Mesendoderm (in vitro differentiated cells): ENCODE measurements around the gene SOBP.

ENCODE experiments used
- DNase-seq: peaks from one replicate; pipeline ENCODE4 v3.0.0; 2013
- H2AK5ac ChIP-seq: 2 replicates; pipeline ENCODE4 v1.6.1; 2013; ENCODE audit warnings: low read length, inconsistent platforms
- H2BK120ac ChIP-seq: 2 replicates; pipeline ENCODE4 v1.6.1; 2013; ENCODE audit warnings: low read depth, mild to moderate bottlenecking, low read length, moderate library complexity, mixed read lengths
- H2BK15ac ChIP-seq: replicated peaks from 2 replicates; pipeline ENCODE4 v1.6.1; 2013; ENCODE audit warnings: low read depth, mild to moderate bottlenecking, moderate library complexity
- H2BK5ac ChIP-seq: 2 replicates; pipeline ENCODE4 v1.6.1; 2013; ENCODE audit warnings: low read length, inconsistent platforms
- H3K18ac ChIP-seq: 2 replicates; pipeline ENCODE4 v1.6.1; 2013; ENCODE audit warnings: mild to moderate bottlenecking, low read length, mixed read lengths
- H3K23ac ChIP-seq: one replicate; pipeline ENCODE4 v1.6.1; 2013; ENCODE audit warnings: low read length
- H3K27ac ChIP-seq: 2 replicates; pipeline ENCODE4 v1.5.1; 2013; ENCODE audit warnings: low read depth, mild to moderate bottlenecking, inconsistent platforms, low read length, moderate library complexity
- H3K27me3 ChIP-seq: 2 replicates; pipeline ENCODE4 v1.6.1; 2013; ENCODE audit warnings: low read length, control low read depth, mild to moderate bottlenecking, inconsistent platforms; ENCODE audit not compliant: insufficient read depth, poor library complexity
- H3K36me3 ChIP-seq: 2 replicates; pipeline ENCODE4 v1.6.1; 2013; ENCODE audit warnings: low read length, inconsistent platforms; ENCODE audit not compliant: control insufficient read depth, insufficient read depth
- H3K4ac ChIP-seq: one replicate; pipeline ENCODE4 v1.6.1; 2013; ENCODE audit warnings: low read depth, mild to moderate bottlenecking, low read length, moderate library complexity
- H3K4me1 ChIP-seq: 2 replicates; pipeline ENCODE4 v1.6.1; 2013; ENCODE audit warnings: low read depth, low read length, inconsistent platforms; ENCODE audit not compliant: control insufficient read depth
- H3K4me2 ChIP-seq: 2 replicates; pipeline ENCODE4 v1.6.1; 2013; ENCODE audit warnings: low read length
- H3K4me3 ChIP-seq: 2 replicates; pipeline ENCODE4 v1.5.1; 2013; ENCODE audit warnings: mild to moderate bottlenecking, low read length
- H3K56ac ChIP-seq: one replicate; pipeline ENCODE4 v1.6.1; 2013; ENCODE audit warnings: low read length
- H3K79me1 ChIP-seq: 2 replicates; pipeline ENCODE4 v1.6.1; 2013; ENCODE audit warnings: low read length, inconsistent platforms
- H3K79me2 ChIP-seq: 2 replicates; pipeline ENCODE4 v1.6.1; 2013; ENCODE audit warnings: mild to moderate bottlenecking, low read length; ENCODE audit not compliant: control insufficient read depth, insufficient read depth
- H3K9ac ChIP-seq: 2 replicates; pipeline ENCODE4 v1.6.1; 2013; ENCODE audit warnings: low read length, inconsistent platforms
- H4K5ac ChIP-seq: one replicate; pipeline ENCODE4 v1.6.1; 2013; ENCODE audit warnings: low read length
- H4K8ac ChIP-seq: one replicate; pipeline ENCODE4 v1.6.1; 2013; ENCODE audit warnings: low read depth, mild to moderate bottlenecking, control low read depth, low read length, moderate library complexity
- WGBS: extraction: QIAGEN DNeasy Blood & Tissue Kit; methylation state at CpG from one replicate; pipeline ENCODE4 v1.1.7; 2013; ENCODE audit warnings: low lambda C conversion rate, missing lambda C conversion rate; ENCODE audit not compliant: insufficient coverage; ENCODE audit errors: extremely low coverage; 5-methylcytosine and 5-hydroxymethylcytosine counted together

Gene SOBP

GRCh38 chr6:107676042-107676441 lies 186.1 kb downstream of the SOBP start:
- no CpG with 5 or more reads among the region's 11 CpGs for WGBS
- no peak overlapping the region for H3K18ac ChIP-seq
- no peak overlapping the region for H3K4me3 ChIP-seq
- H3K4ac ChIP-seq: no peak overlapping the region
- no peak overlapping the region for H2BK120ac ChIP-seq
- no peaks in the 10 kb centered on the region for H3K27me3 ChIP-seq
- H3K79me1 ChIP-seq: no peaks in the 10 kb centered on the region
- no peak overlapping the region for H4K5ac ChIP-seq
- no peak overlapping the region for H2BK5ac ChIP-seq
- no peak for DNase-seq
- no peaks in the 10 kb centered on the region for H3K36me3 ChIP-seq
- H3K4me1 ChIP-seq: no peaks in the 10 kb centered on the region
- H3K27ac ChIP-seq: no peak overlapping the region
- H2AK5ac ChIP-seq: no peak overlapping the region
- H3K23ac ChIP-seq: no peak overlapping the region
- no peak overlapping the region for H3K4me2 ChIP-seq
- H4K8ac ChIP-seq: no peak overlapping the region
- H3K56ac ChIP-seq: no peak overlapping the region
- H3K79me2 ChIP-seq: no peaks in the 10 kb centered on the region
- no peak overlapping the region for H3K9ac ChIP-seq
- H2BK15ac ChIP-seq: no peak overlapping the region

GRCh38 chr6:107677399-107677798 lies 187.5 kb downstream of the SOBP start:
- H3K4ac ChIP-seq: no peak overlapping the region
- H3K4me1 ChIP-seq: no peaks in the 10 kb centered on the region
- H3K27me3 ChIP-seq: no peaks in the 10 kb centered on the region
- H2BK120ac ChIP-seq: no peak overlapping the region
- H3K79me2 ChIP-seq: no peaks in the 10 kb centered on the region
- no peak overlapping the region for H3K9ac ChIP-seq
- H3K4me2 ChIP-seq: no peak overlapping the region
- H3K36me3 ChIP-seq: no peaks in the 10 kb centered on the region
- H2BK15ac ChIP-seq: no peak overlapping the region
- H3K56ac ChIP-seq: no peak overlapping the region
- DNase-seq: no peak
- no peak overlapping the region for H3K27ac ChIP-seq
- no peak overlapping the region for H3K18ac ChIP-seq
- no peak overlapping the region for H2BK5ac ChIP-seq
- no CpG with 5 or more reads among the region's 1 CpG for WGBS
- H2AK5ac ChIP-seq: no peak overlapping the region
- H4K8ac ChIP-seq: no peak overlapping the region
- H3K79me1 ChIP-seq: no peaks in the 10 kb centered on the region
- H3K23ac ChIP-seq: no peak overlapping the region
- H3K4me3 ChIP-seq: no peak overlapping the region
- H4K5ac ChIP-seq: no peak overlapping the region

GRCh38 chr6:107679457-107679856 lies 189.5 kb downstream of the SOBP start:
- Histone ChIP-seq H3K9ac (no peak overlapping the region), H3K4me3 (no peak overlapping the region), H3K4me2 (no peak overlapping the region), H2AK5ac (no peak overlapping the region), H2BK120ac (no peak overlapping the region), H3K27ac (no peak overlapping the region), H3K23ac (no peak overlapping the region), H3K56ac (no peak overlapping the region), H4K8ac (no peak overlapping the region), H3K27me3 (no peaks in the 10 kb centered on the region), H4K5ac (no peak overlapping the region), H3K18ac (no peak overlapping the region), H3K4ac (no peak overlapping the region), H3K36me3 (no peaks in the 10 kb centered on the region), H3K79me2 (no peaks in the 10 kb centered on the region), H3K79me1 (no peaks in the 10 kb centered on the region), H2BK5ac (no peak overlapping the region), H2BK15ac (no peak overlapping the region), H3K4me1 (no peaks in the 10 kb centered on the region)
- no CpG with 5 or more reads among the region's 4 CpGs for WGBS
- peak; percentile 85 for DNase-seq

- no CpG with 5 or more reads among the region's 3 CpGs for WGBS
- Histone ChIP-seq H3K4me1 (no peaks in the 10 kb centered on the region), H4K5ac (no peak overlapping the region)
Observed at GRCh38 chr6:107682721-107683120, 192.8 kb downstream of the SOBP start.

GRCh38 chr6:107683183-107683582 lies 193.3 kb downstream of the SOBP start:
- Histone ChIP-seq H2BK120ac (no peak overlapping the region), H3K79me1 (no peaks in the 10 kb centered on the region)

More at GRCh38 chr6:107682721-107683120, 192.8 kb downstream of the SOBP start:
- H2BK15ac ChIP-seq: no peak overlapping the region
- H3K18ac ChIP-seq: no peak overlapping the region
- H2BK5ac ChIP-seq: no peak overlapping the region
- H3K56ac ChIP-seq: no peak overlapping the region
- H3K79me2 ChIP-seq: no peaks in the 10 kb centered on the region
- no peak overlapping the region for H3K27ac ChIP-seq
- H3K36me3 ChIP-seq: no peaks in the 10 kb centered on the region
- H2AK5ac ChIP-seq: no peak overlapping the region
- H3K23ac ChIP-seq: no peak overlapping the region
- H3K79me1 ChIP-seq: no peaks in the 10 kb centered on the region
- no peak overlapping the region for H3K4me2 ChIP-seq
- H4K8ac ChIP-seq: no peak overlapping the region
- H3K4ac ChIP-seq: no peak overlapping the region
- H3K9ac ChIP-seq: no peak overlapping the region
- no peak for DNase-seq
- no peaks in the 10 kb centered on the region for H3K27me3 ChIP-seq
- H3K4me3 ChIP-seq: no peak overlapping the region
- H2BK120ac ChIP-seq: no peak overlapping the region

GRCh38 chr6:107684996-107685395 lies 195.1 kb downstream of the SOBP start:
- no peak overlapping the region for H3K18ac ChIP-seq
- no peak overlapping the region for H3K23ac ChIP-seq
- no peak overlapping the region for H3K4me2 ChIP-seq
- no peak overlapping the region for H2BK5ac ChIP-seq
- no peaks in the 10 kb centered on the region for H3K36me3 ChIP-seq
- no peak overlapping the region for H2BK120ac ChIP-seq
- no CpG with 5 or more reads among the region's 2 CpGs for WGBS
- no peak overlapping the region for H3K56ac ChIP-seq
- no peak overlapping the region for H2BK15ac ChIP-seq
- no peak overlapping the region for H2AK5ac ChIP-seq
- no peaks in the 10 kb centered on the region for H3K27me3 ChIP-seq
- H3K4me1 ChIP-seq: no peaks in the 10 kb centered on the region
- no peaks in the 10 kb centered on the region for H3K79me2 ChIP-seq
- H3K9ac ChIP-seq: no peak overlapping the region
- H3K79me1 ChIP-seq: no peaks in the 10 kb centered on the region
- H4K5ac ChIP-seq: no peak overlapping the region
- H3K27ac ChIP-seq: no peak overlapping the region
- DNase-seq: no peak
- H3K4me3 ChIP-seq: no peak overlapping the region
- no peak overlapping the region for H4K8ac ChIP-seq
- no peak overlapping the region for H3K4ac ChIP-seq

More at GRCh38 chr6:107683183-107683582, 193.3 kb downstream of the SOBP start:
- Histone ChIP-seq H3K27ac (no peak overlapping the region), H3K27me3 (no peaks in the 10 kb centered on the region), H4K8ac (no peak overlapping the region), H3K4me3 (no peak overlapping the region), H3K9ac (no peak overlapping the region), H3K18ac (no peak overlapping the region), H3K79me2 (no peaks in the 10 kb centered on the region), H3K4me2 (no peak overlapping the region), H3K23ac (no peak overlapping the region), H4K5ac (no peak overlapping the region), H2AK5ac (no peak overlapping the region), H3K56ac (no peak overlapping the region), H2BK15ac (no peak overlapping the region), H3K36me3 (no peaks in the 10 kb centered on the region), H3K4me1 (no peaks in the 10 kb centered on the region), H3K4ac (no peak overlapping the region), H2BK5ac (no peak overlapping the region)
- no peak for DNase-seq
- WGBS: no CpG with 5 or more reads among the region's 2 CpGs
